NCI-H446 treated with DMSO at 0.1 percent for 48 hours (cell line): ENCODE results near the gene MED31.
"Not testable (repeated sequence)": the region's sequence is repeated elsewhere in the genome, so short reads cannot be mapped to it uniquely, and the experiment has no call there.

ENCODE experiments used
- DNase-seq: peaks from one replicate; lab custom pipeline; 2025; lab: John Stamatoyannopoulos, UW

The MED31 gene

GRCh38 chr17:6655732-6656361 is 4.4 kb upstream of the MED31 start:
- not testable (repeated sequence) for DNase-seq

GRCh38 chr17:6654841-6655731 is 3.7 kb upstream of the MED31 start:
- DNase-seq, result no peak

- peak; percentile 18 for DNase-seq
Measured at GRCh38 chr17:6651919-6652452, 581 bp upstream of the MED31 start.

GRCh38 chr17:6648181-6648580 is 3.2 kb downstream of the MED31 start:
- no peak for DNase-seq

- no peak for DNase-seq
Measured at GRCh38 chr17:6643451-6644125, 7.8 kb downstream of the MED31 start.

- no peak for DNase-seq
Measured at GRCh38 chr17:6642592-6642991, 8.8 kb downstream of the MED31 start.

GRCh38 chr17:6641247-6641863 is 10.1 kb downstream of the MED31 start:
- no peak for DNase-seq

- peak; percentile 67 for DNase-seq
Measured at GRCh38 chr17:6640536-6641246, 10.7 kb downstream of the MED31 start, which contains the start of the genes KIAA0753 and TXNDC17. TSS of gene KIAA0753 (minus strand) at chr17:6640711. CDS start at chr17:6635103, 5,608 bp downstream. TSS of gene TXNDC17 (plus strand) at chr17:6641060. CDS start at chr17:6641083, 23 bp downstream.

GRCh38 chr17:6639586-6640535 is 11.5 kb downstream of the MED31 start:
- no peak for DNase-seq

- no peak for DNase-seq
Measured at GRCh38 chr17:6639014-6639585, 12.3 kb downstream of the MED31 start.

GRCh38 chr17:6638046-6638908 is 13.1 kb downstream of the MED31 start:
- DNase-seq, result no peak

GRCh38 chr17:6637458-6637840 is 14.0 kb downstream of the MED31 start:
- no peak for DNase-seq

- DNase-seq, result no peak
Measured at GRCh38 chr17:6636616-6637457, 14.6 kb downstream of the MED31 start.

GRCh38 chr17:6636105-6636504 is 15.3 kb downstream of the MED31 start:
- no peak for DNase-seq

- DNase-seq, result no peak
Measured at GRCh38 chr17:6633263-6633662, 18.1 kb downstream of the MED31 start.

GRCh38 chr17:6632530-6632929 is 18.9 kb downstream of the MED31 start:
- DNase-seq, result no peak

- DNase-seq, result no peak
Measured at GRCh38 chr17:6630390-6630789, 21.0 kb downstream of the MED31 start.

GRCh38 chr17:6627019-6627418 is 24.4 kb downstream of the MED31 start:
- DNase-seq, result no peak
